HT-29 (cell line): Measurements from ENCODE around the gene MITF. TPM values are rescaled to one million over a fixed set of nuclear protein-coding genes. Genes with fewer than 3 reads are reported as not detected.
"Not testable (repeated sequence)": the region's sequence is repeated elsewhere in the genome, so short reads cannot be mapped to it uniquely, and the experiment has no call there.

ENCODE experiments used
- DNase-seq: peaks from one replicate; pipeline ENCODE4 v3.0.0-alpha.2; 2015; ENCODE audit warnings: low spot score
- total RNA-seq: library from RNA; depleted of rRNA; stranded (reverse); fragments of >200 nt; shearing (Covaris generic); gene quantifications from 2 replicates; pipeline ENCODE4 v1.2.3, GENCODE V29; 2014

MITF gene
- total RNA-seq, 1 experiment from 2014 or later, result not detected

- no peak for DNase-seq
Observed at GRCh38 chr3:69871868-69872267, 132.6 kb downstream of the MITF start.

GRCh38 chr3:69872783-69873378, 133.6 kb downstream of the MITF start:
- DNase-seq, result no peak

- DNase-seq, result no peak
Observed at GRCh38 chr3:69876073-69876472, 136.8 kb downstream of the MITF start.

GRCh38 chr3:69878254-69878653, 139.0 kb downstream of the MITF start:
- no peak for DNase-seq

GRCh38 chr3:69879051-69879450, 139.8 kb downstream of the MITF start:
- no peak for DNase-seq

- no peak for DNase-seq
Observed at GRCh38 chr3:69880069-69880640, 140.9 kb downstream of the MITF start.

GRCh38 chr3:69881051-69881450, 141.8 kb downstream of the MITF start:
- DNase-seq, result no peak

- no peak for DNase-seq
Observed at GRCh38 chr3:69881756-69882428, 142.6 kb downstream of the MITF start.

GRCh38 chr3:69882560-69882959, 143.3 kb downstream of the MITF start:
- DNase-seq, result no peak

- DNase-seq, result no peak
Observed at GRCh38 chr3:69888040-69888942, 149.0 kb downstream of the MITF start.

GRCh38 chr3:69888943-69889315, 149.7 kb downstream of the MITF start:
- no peak for DNase-seq

GRCh38 chr3:69890084-69890483, 150.8 kb downstream of the MITF start:
- no peak for DNase-seq

- DNase-seq, result no peak
Observed at GRCh38 chr3:69890691-69891090, 151.4 kb downstream of the MITF start.

- DNase-seq, result no peak
Observed at GRCh38 chr3:69892706-69893105, 153.4 kb downstream of the MITF start.

- DNase-seq, result no peak
Observed at GRCh38 chr3:69893274-69893673, 154.0 kb downstream of the MITF start.

- DNase-seq, result no peak
Observed at GRCh38 chr3:69896095-69896494, 156.8 kb downstream of the MITF start.

- no peak for DNase-seq
Observed at GRCh38 chr3:69900331-69900730, 161.1 kb downstream of the MITF start.

GRCh38 chr3:69901802-69902201, 162.5 kb downstream of the MITF start:
- no peak for DNase-seq

GRCh38 chr3:69902386-69902785, 163.1 kb downstream of the MITF start:
- no peak for DNase-seq

GRCh38 chr3:69906351-69906966, 167.2 kb downstream of the MITF start:
- no peak for DNase-seq

- no peak for DNase-seq
Observed at GRCh38 chr3:69907554-69907953, 168.3 kb downstream of the MITF start.

- not testable (repeated sequence) for DNase-seq
Observed at GRCh38 chr3:69909859-69910258, 170.6 kb downstream of the MITF start.
